ENCODE results near the gene CBR4. TPM values are rescaled to one million over a fixed set of nuclear protein-coding genes. Genes with fewer than 3 reads are reported as not detected.
"Not testable (repeated sequence)": the region's sequence is repeated elsewhere in the genome, so short reads cannot be mapped to it uniquely, and the experiment has no call there.

Gene CBR4
- total RNA-seq, 4 donors from 2014 or later, result 22.4 to 31.1 (median 26.2) TPM

GRCh38 chr4:169037506-169037905 is 27.5 kb upstream of the CBR4 start:
- in situ Hi-C loops (cut with MboI; ENCODE audit: low pct_ligation_motif_present in 1 of 4, low pct_unique_long_range_greater_than_20kb in 1 of 4, low sequenced_read_pairs in 3 of 4), result no loop called here

GRCh38 chr4:169035871-169036620 is 26.0 kb upstream of the CBR4 start:
- in situ Hi-C loops (cut with MboI; ENCODE audit: low pct_ligation_motif_present in 1 of 4, low pct_unique_long_range_greater_than_20kb in 1 of 4, low sequenced_read_pairs in 3 of 4); intact Hi-C loops (cut with DNase I; ENCODE audit: low total_unique reads); H3K9me3 ChIP-seq; H3K4me3 ChIP-seq; H3K27me3 ChIP-seq; H3K27ac ChIP-seq; H3K36me3 ChIP-seq: not testable (repeated sequence)
- WGBS, 2 donors (ENCODE audit: low coverage in 1 of 2), result 83% methylated on average over 14 of the region's 35 CpGs; no CpG with 5 or more reads in 1 of the 2 donors
- peak; percentile 35 for DNase-seq
- peaks cover 0 to 15% (median 4%) of the 10 kb centered on the region in 4 donors for H3K4me1 ChIP-seq

More at GRCh38 chr4:169037506-169037905, 27.5 kb upstream of the CBR4 start:
- H3K27me3 ChIP-seq, result no peaks in the 10 kb centered on the region
- H3K9me3 ChIP-seq, result no peaks in the 10 kb centered on the region
- H3K4me1 ChIP-seq, result peaks cover 0 to 16% (median 4%) of the 10 kb centered on the region in 4 donors
- intact Hi-C loops (cut with DNase I; ENCODE audit: low total_unique reads), result no loop called here
- H3K36me3 ChIP-seq, result no peaks in the 10 kb centered on the region
- WGBS, 2 donors (ENCODE audit: low coverage in 1 of 2), result 83 to 87% methylated on average over 3 of the region's 3 CpGs
- no peak overlapping the region for H3K4me3 ChIP-seq
- no peak for DNase-seq
- no peak for TF ChIP-seq POLR2A (IDR thresholded peaks at IDR 0.05)
- no peak for TF ChIP-seq POLR2AphosphoS5 (IDR thresholded peaks at IDR 0.05)
- no peak for TF ChIP-seq EP300 (IDR thresholded peaks at IDR 0.05; ENCODE audit: low read depth)
- TF ChIP-seq CTCF (IDR thresholded peaks at IDR 0.05), result no peak
- H3K27ac ChIP-seq, result no peak overlapping the region

GRCh38 chr4:169033660-169034059 is 23.6 kb upstream of the CBR4 start:
- in situ Hi-C loops (cut with MboI; ENCODE audit: low pct_ligation_motif_present in 1 of 4, low pct_unique_long_range_greater_than_20kb in 1 of 4, low sequenced_read_pairs in 3 of 4), result no loop called here
- H3K27ac ChIP-seq, result no peak overlapping the region
- TF ChIP-seq CTCF (IDR thresholded peaks at IDR 0.05) (no peak), POLR2A (IDR thresholded peaks at IDR 0.05) (no peak), POLR2AphosphoS5 (IDR thresholded peaks at IDR 0.05) (no peak), EP300 (IDR thresholded peaks at IDR 0.05; ENCODE audit: low read depth) (no peak)
- WGBS, 2 donors (ENCODE audit: low coverage in 1 of 2), result 73 to 82% methylated on average over 3 to 6 of the region's 6 CpGs
- no peaks in the 10 kb centered on the region for H3K9me3 ChIP-seq
- DNase-seq, result no peak
- H3K4me3 ChIP-seq, result no peak overlapping the region
- H3K27me3 ChIP-seq, result no peaks in the 10 kb centered on the region
- intact Hi-C loops (cut with DNase I; ENCODE audit: low total_unique reads), result no loop called here
- peaks cover 0 to 5% (median 0%) of the 10 kb centered on the region in 4 donors for H3K4me1 ChIP-seq
- no peaks in the 10 kb centered on the region for H3K36me3 ChIP-seq

- intact Hi-C loops (cut with DNase I; ENCODE audit: low total_unique reads), result no loop called here
These were observed 23.0 kb upstream of the CBR4 start for GRCh38 chr4:169032883-169033645.

More at GRCh38 chr4:169032883-169033645, 23.0 kb upstream of the CBR4 start:
- H3K4me3 ChIP-seq, result no peak overlapping the region
- TF ChIP-seq POLR2A (IDR thresholded peaks at IDR 0.05), result no peak
- no peak for TF ChIP-seq CTCF (IDR thresholded peaks at IDR 0.05)
- TF ChIP-seq POLR2AphosphoS5 (IDR thresholded peaks at IDR 0.05), result no peak
- TF ChIP-seq EP300 (IDR thresholded peaks at IDR 0.05; ENCODE audit: low read depth), result no peak
- no peaks in the 10 kb centered on the region for H3K36me3 ChIP-seq
- 89 to 100% methylated on average over 1 to 5 of the region's 5 CpGs for WGBS, 2 donors (ENCODE audit: low coverage in 1 of 2)
- no peak overlapping the region for H3K27ac ChIP-seq
- no peaks in the 10 kb centered on the region for H3K9me3 ChIP-seq
- in situ Hi-C loops (cut with MboI; ENCODE audit: low pct_ligation_motif_present in 1 of 4, low pct_unique_long_range_greater_than_20kb in 1 of 4, low sequenced_read_pairs in 3 of 4), result no loop called here
- peaks cover 0 to 5% (median 0%) of the 10 kb centered on the region in 4 donors for H3K4me1 ChIP-seq
- DNase-seq, result no peak
- H3K27me3 ChIP-seq, result no peaks in the 10 kb centered on the region

Data from transverse colon (tissue), 4 donors.